Neural cell (in vitro differentiated cells): Measurements from ENCODE around the gene HYAL1. TPM values are rescaled to one million over a fixed set of nuclear protein-coding genes. Genes with fewer than 3 reads are reported as not detected.

Experiments
- H2AFZ ChIP-seq: fragments of 200-600, 300-800 bp; sonication (generic), shearing (Covaris generic); 2 replicates; pipeline ENCODE4 v1.6.0; 2014; ENCODE audit warnings: low read depth, mild to moderate bottlenecking, antibody characterized with exemption, low read length, moderate library complexity
- H3F3A ChIP-seq: fragments of 200-600 bp; shearing (Covaris generic); 2 replicates; pipeline ENCODE4 v1.6.1; 2016; ENCODE audit warnings: mild to moderate bottlenecking, moderate library complexity, mixed read lengths, antibody characterized with exemption, low read length; ENCODE audit not compliant: insufficient read depth, poor library complexity, severe bottlenecking
- H3K27ac ChIP-seq: fragments of 200-600, 300-800 bp; sonication (generic), shearing (Covaris generic); 2 replicates; pipeline ENCODE4 v1.5.1; 2014; ENCODE audit warnings: mild to moderate bottlenecking, low read length, moderate library complexity
- H3K27me3 ChIP-seq: fragments of 300-800, 200-600 bp; sonication (generic), shearing (Covaris generic); 2 replicates; pipeline ENCODE4 v1.6.0; 2014; ENCODE audit warnings: mild to moderate bottlenecking, low read depth, low read length, moderate library complexity; ENCODE audit not compliant: insufficient read depth
- H3K36me3 ChIP-seq: fragments of 300-800, 200-600 bp; sonication (generic), shearing (Covaris generic); 2 replicates; pipeline ENCODE4 v1.5.1; 2014; ENCODE audit warnings: mild to moderate bottlenecking, antibody characterized with exemption, low read length, moderate library complexity; ENCODE audit not compliant: insufficient read depth
- H3K4me2 ChIP-seq: fragments of 300-800, 200-600 bp; sonication (generic), shearing (Covaris generic); 2 replicates; pipeline ENCODE4 v1.6.0; 2014; ENCODE audit warnings: mild to moderate bottlenecking, low read length
- H3K4me3 ChIP-seq: fragments of 300-800, 200-600 bp; sonication (generic), shearing (Covaris generic); 2 replicates; pipeline ENCODE4 v1.5.1; 2014; ENCODE audit warnings: mild to moderate bottlenecking, low read length, moderate library complexity
- H3K79me2 ChIP-seq: fragments of 200-600 bp; shearing (Covaris generic); replicated peaks from 2 replicates; pipeline ENCODE4 v1.6.0; 2014; ENCODE audit warnings: mild to moderate bottlenecking, low read length, moderate library complexity; ENCODE audit not compliant: insufficient read depth
- H3K9ac ChIP-seq: fragments of 300-800, 200-600 bp; sonication (generic), shearing (Covaris generic); 2 replicates; pipeline ENCODE4 v1.6.1; 2016; ENCODE audit warnings: mild to moderate bottlenecking, low read length, mixed read lengths
- H3K9me2 ChIP-seq: fragments of 200-600 bp; shearing (Covaris generic); 2 replicates; pipeline ENCODE4 v1.6.1; 2016; ENCODE audit warnings: mild to moderate bottlenecking, low read length, mixed read lengths; ENCODE audit not compliant: insufficient read depth
- H3K9me3 ChIP-seq: fragments of 200-600, 300-800 bp; sonication (generic), shearing (Covaris generic); 2 replicates; pipeline ENCODE4 v1.6.1; 2016; ENCODE audit warnings: mild to moderate bottlenecking, mixed run types, low read length, moderate library complexity, mixed read lengths
- H4K20me1 ChIP-seq: fragments of 200-600 bp; shearing (Covaris generic); 2 replicates; pipeline ENCODE4 v1.6.1; 2016; ENCODE audit warnings: mild to moderate bottlenecking, mixed run types; ENCODE audit not compliant: insufficient read depth
- EP300 ChIP-seq: fragments of 450-650 bp; conservative IDR thresholded peaks from 2 replicates; pipeline ENCODE4 v1.6.1; 2014; ENCODE audit warnings: antibody characterized with exemption, mild to moderate bottlenecking, moderate library complexity; ENCODE audit not compliant: poor library complexity, severe bottlenecking
- EZH2 ChIP-seq: fragments of 200-600, 300-800 bp; shearing (Covaris generic), sonication (generic); IDR thresholded peaks from 2 replicates; pipeline ENCODE4 v1.6.1; 2014; ENCODE audit warnings: antibody characterized with exemption, low read length, borderline replicate concordance, mild to moderate bottlenecking; ENCODE audit not compliant: insufficient read depth, poor library complexity, severe bottlenecking
- MXI1 ChIP-seq: fragments of 450-650 bp; conservative IDR thresholded peaks from 2 replicates; pipeline ENCODE4 v1.6.1; 2014; ENCODE audit warnings: antibody characterized with exemption, mild to moderate bottlenecking; ENCODE audit not compliant: poor library complexity, severe bottlenecking
- POLR2AphosphoS5 ChIP-seq: IDR thresholded peaks from 2 replicates; pipeline ENCODE4 v1.6.1; 2012
- RAD21 ChIP-seq: fragments of 450-650 bp; conservative IDR thresholded peaks from 2 replicates; pipeline ENCODE4 v1.6.1; 2014; ENCODE audit warnings: antibody characterized with exemption, mild to moderate bottlenecking, moderate library complexity
- SMC3 ChIP-seq: fragments of 450-650 bp; conservative IDR thresholded peaks from 2 replicates; pipeline ENCODE4 v1.6.1; 2014; ENCODE audit warnings: antibody characterized with exemption, mild to moderate bottlenecking, moderate library complexity; ENCODE audit not compliant: poor library complexity
- TAF1 ChIP-seq: IDR thresholded peaks from 2 replicates; pipeline ENCODE4 v1.6.1; 2012; ENCODE audit warnings: low read depth
- polyA plus RNA-seq: library from polyadenylated mRNA; depleted of rRNA; stranded (reverse); fragments of >200 nt; gene quantifications from 2 replicates; pipeline ENCODE4 v1.2.3, GENCODE V29; 2014
- TF ChIP-seq, protein P1 (sequence below): IDR thresholded peaks from 2 replicates; pipeline ENCODE4 v1.6.1; 2012; ENCODE audit warnings: borderline replicate concordance
- TF ChIP-seq, protein P2 (sequence below): fragments of 450-650 bp; IDR thresholded peaks from 2 replicates; pipeline ENCODE4 v1.5.1; 2014; ENCODE audit warnings: antibody characterized with exemption, mild to moderate bottlenecking, moderate library complexity; ENCODE audit not compliant: poor library complexity, severe bottlenecking

HYAL1 gene
- polyA plus RNA-seq, 1 donor from 2014 or later, result 2.2 TPM

DNA sequence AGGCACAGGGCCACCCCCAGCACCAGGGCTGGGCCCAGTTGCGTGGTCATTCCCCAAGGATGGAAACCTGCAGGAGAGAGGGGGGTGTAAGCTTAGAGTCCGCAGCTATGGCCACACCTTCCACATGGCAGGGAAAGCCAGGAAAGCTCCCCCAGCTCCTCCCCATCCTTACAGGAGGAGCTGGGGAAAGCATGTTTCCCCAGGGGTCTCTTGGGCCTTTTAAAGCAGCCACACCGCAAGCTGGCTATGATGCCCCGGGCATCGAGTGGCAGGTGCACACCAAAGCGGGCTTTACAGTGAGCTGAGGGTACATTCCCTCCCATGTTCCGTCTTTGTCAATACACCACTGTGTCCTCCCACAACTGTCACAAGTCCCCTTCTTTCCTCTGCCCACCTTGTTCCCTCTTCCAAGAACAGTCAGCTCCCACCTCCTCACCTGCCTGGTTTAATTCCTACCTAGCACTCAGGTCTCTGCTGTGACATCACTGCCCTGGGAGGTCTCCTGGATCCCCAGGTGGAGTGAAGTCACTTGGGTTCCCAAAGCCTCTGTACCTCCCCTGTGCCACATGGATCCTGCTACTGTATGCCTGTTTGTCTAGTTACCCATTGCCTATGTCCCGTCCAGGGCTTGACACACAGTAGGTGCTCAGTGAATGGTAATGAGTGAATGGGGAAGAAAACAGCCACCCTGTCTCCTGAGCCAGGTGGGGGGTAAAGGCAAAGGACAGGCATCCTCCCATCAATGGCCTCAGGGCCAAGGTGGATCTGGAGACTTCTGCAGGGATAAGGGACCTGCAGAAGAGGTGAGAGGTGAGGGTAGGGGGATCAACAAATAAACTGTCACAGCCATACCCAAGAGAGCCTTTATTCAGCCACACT lies 7.6 kb downstream of the HYAL1 start:
- Histone ChIP-seq H3K36me3 (no peaks in the 10 kb centered on the region), H3K4me3 (no peak overlapping the region), H3K9me2 (no peaks in the 10 kb centered on the region), H3K9ac (no peak overlapping the region), H3F3A (no peaks in the 10 kb centered on the region), H3K9me3 (no peaks in the 10 kb centered on the region), H3K4me2 (no peak overlapping the region), H3K27me3 (no peaks in the 10 kb centered on the region), H3K27ac (no peak overlapping the region), H4K20me1 (no peaks in the 10 kb centered on the region), H2AFZ (no peak overlapping the region), H3K79me2 (peaks cover 6% of the 10 kb centered on the region)
- no peak for TF ChIP-seq POLR2AphosphoS5

DNA sequence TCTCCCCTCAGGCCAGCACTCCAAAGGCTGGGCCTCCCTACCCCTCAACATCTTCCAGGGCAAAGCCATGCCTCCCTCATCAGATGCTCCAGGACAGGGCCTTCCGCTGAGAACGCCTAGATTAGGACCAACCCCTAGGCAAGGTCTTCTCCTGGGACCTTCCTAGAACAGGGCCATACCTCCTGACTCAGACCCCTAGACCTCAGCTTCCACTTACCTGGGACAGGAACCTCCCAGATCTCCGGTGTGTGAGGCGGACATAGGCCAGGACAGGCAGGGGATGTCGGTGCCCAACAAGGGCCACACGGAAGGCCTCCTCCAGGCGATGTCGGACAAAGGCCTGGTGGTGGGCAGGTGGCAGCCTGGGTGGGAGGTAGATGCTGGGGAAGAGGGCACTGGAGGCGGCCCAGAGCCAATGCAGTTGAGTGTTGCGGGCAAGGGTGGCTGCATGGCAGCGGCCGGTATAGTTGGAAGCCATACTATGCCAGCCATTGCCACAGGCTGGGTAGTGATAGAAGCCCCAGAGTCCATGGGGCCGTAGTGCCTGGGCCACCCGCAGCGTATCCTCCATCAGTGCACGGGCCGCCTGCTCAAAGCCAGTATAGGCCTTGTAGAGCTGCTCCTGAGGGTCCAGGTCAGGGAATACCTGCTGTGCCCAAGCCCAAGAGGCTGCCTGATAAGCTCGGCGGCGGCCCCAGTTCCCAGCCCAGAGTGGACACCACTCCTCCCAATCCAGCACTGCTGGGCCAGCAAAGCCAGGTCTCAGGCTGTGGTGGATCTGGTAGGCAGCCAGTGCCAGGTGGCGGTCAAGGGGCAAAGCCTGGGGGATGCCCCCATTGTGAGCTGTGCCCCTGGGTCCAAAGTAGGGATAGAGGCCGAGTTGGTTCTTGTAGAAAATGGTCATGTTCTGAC lies 8.6 kb downstream of the HYAL1 start:
- Histone ChIP-seq H3K79me2 (peaks cover 6% of the 10 kb centered on the region), H3K9me3 (no peaks in the 10 kb centered on the region), H3K9ac (no peak overlapping the region), H4K20me1 (no peaks in the 10 kb centered on the region), H2AFZ (no peak overlapping the region), H3K27me3 (no peaks in the 10 kb centered on the region), H3K9me2 (no peaks in the 10 kb centered on the region), H3K36me3 (no peaks in the 10 kb centered on the region), H3K4me2 (no peak overlapping the region), H3F3A (no peaks in the 10 kb centered on the region), H3K27ac (no peak overlapping the region), H3K4me3 (no peak overlapping the region)
- TF ChIP-seq EP300 (no peak), EZH2 (no peak), TAF1 (no peak), POLR2AphosphoS5 (no peak), SMC3 (no peak), RAD21 (no peak), MXI1 (no peak)
- TF ChIP-seq, protein P1, sequence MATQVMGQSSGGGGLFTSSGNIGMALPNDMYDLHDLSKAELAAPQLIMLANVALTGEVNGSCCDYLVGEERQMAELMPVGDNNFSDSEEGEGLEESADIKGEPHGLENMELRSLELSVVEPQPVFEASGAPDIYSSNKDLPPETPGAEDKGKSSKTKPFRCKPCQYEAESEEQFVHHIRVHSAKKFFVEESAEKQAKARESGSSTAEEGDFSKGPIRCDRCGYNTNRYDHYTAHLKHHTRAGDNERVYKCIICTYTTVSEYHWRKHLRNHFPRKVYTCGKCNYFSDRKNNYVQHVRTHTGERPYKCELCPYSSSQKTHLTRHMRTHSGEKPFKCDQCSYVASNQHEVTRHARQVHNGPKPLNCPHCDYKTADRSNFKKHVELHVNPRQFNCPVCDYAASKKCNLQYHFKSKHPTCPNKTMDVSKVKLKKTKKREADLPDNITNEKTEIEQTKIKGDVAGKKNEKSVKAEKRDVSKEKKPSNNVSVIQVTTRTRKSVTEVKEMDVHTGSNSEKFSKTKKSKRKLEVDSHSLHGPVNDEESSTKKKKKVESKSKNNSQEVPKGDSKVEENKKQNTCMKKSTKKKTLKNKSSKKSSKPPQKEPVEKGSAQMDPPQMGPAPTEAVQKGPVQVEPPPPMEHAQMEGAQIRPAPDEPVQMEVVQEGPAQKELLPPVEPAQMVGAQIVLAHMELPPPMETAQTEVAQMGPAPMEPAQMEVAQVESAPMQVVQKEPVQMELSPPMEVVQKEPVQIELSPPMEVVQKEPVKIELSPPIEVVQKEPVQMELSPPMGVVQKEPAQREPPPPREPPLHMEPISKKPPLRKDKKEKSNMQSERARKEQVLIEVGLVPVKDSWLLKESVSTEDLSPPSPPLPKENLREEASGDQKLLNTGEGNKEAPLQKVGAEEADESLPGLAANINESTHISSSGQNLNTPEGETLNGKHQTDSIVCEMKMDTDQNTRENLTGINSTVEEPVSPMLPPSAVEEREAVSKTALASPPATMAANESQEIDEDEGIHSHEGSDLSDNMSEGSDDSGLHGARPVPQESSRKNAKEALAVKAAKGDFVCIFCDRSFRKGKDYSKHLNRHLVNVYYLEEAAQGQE, result no peak
- TF ChIP-seq, protein P2, sequence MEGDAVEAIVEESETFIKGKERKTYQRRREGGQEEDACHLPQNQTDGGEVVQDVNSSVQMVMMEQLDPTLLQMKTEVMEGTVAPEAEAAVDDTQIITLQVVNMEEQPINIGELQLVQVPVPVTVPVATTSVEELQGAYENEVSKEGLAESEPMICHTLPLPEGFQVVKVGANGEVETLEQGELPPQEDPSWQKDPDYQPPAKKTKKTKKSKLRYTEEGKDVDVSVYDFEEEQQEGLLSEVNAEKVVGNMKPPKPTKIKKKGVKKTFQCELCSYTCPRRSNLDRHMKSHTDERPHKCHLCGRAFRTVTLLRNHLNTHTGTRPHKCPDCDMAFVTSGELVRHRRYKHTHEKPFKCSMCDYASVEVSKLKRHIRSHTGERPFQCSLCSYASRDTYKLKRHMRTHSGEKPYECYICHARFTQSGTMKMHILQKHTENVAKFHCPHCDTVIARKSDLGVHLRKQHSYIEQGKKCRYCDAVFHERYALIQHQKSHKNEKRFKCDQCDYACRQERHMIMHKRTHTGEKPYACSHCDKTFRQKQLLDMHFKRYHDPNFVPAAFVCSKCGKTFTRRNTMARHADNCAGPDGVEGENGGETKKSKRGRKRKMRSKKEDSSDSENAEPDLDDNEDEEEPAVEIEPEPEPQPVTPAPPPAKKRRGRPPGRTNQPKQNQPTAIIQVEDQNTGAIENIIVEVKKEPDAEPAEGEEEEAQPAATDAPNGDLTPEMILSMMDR, result no peak
